Non-pigmented ciliary epithelial cell (primary cell): ENCODE results near the gene ADGRG7.
"Not testable (repeated sequence)": the region's sequence is repeated elsewhere in the genome, so short reads cannot be mapped to it uniquely, and the experiment has no call there.

Source experiments
- DNase-seq: peaks from one replicate; pipeline ENCODE4 v3.0.0-alpha.2; 2010; ENCODE audit warnings: low read depth

The ADGRG7 gene

DNA sequence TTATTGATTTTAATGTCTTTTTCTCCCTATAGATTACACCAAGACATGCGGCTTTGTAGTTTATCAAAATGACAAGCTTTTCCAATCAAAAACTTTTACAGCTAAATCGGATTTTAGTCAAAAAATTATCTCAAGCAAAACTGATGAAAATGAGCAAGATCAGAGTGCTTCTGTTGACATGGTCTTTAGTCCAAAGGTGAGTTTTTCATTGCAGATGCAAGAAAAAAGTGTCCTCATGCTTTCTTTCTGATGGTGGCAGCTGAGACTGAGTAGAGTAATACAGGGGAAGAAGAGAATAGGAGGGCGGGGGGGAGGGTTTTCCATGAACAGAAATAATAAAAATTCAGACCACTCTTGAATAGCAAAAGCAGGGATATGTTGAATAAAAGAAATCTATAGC lies 36.5 kb downstream of the ADGRG7 start:
- DNase-seq: no peak

DNA sequence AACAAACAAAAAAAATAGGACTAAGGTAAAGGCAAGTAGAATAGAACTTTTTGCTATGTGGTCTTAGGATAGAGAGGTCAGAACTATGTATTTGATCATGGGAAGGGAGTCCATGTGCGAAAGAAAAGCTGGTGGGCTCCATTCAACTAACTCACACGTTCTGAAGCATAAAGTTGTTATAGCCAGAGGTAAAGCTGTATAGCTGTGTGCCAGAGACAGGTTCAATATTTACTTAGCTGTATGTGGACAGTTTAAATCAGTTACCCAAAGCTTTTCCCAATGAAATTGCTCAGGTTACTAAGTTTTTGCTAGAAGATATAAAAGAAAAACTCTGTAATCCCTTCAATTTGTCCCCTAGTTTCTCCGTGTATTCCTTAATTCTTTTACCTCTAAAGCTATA lies 37.8 kb downstream of the ADGRG7 start:
- DNase-seq: no peak

DNA sequence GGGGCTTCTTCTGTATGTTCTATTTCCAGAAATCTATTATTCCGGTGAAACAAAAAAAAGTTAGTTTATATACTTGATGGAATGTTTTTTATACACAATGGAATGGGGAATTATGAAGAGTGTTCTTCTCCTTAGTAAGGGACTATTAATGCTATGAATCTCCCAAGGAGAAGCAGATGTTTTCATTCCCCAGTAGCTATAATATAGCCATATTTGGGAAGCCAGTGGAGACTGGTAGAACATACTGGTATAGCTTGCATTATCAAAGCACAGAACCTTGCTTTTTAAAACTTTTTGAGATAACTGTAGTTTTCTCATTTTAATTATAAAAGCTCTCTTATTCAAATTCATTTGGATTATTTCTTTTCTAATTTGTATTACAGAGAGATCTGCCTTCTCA lies 38.3 kb downstream of the ADGRG7 start:
- DNase-seq: no peak

DNA sequence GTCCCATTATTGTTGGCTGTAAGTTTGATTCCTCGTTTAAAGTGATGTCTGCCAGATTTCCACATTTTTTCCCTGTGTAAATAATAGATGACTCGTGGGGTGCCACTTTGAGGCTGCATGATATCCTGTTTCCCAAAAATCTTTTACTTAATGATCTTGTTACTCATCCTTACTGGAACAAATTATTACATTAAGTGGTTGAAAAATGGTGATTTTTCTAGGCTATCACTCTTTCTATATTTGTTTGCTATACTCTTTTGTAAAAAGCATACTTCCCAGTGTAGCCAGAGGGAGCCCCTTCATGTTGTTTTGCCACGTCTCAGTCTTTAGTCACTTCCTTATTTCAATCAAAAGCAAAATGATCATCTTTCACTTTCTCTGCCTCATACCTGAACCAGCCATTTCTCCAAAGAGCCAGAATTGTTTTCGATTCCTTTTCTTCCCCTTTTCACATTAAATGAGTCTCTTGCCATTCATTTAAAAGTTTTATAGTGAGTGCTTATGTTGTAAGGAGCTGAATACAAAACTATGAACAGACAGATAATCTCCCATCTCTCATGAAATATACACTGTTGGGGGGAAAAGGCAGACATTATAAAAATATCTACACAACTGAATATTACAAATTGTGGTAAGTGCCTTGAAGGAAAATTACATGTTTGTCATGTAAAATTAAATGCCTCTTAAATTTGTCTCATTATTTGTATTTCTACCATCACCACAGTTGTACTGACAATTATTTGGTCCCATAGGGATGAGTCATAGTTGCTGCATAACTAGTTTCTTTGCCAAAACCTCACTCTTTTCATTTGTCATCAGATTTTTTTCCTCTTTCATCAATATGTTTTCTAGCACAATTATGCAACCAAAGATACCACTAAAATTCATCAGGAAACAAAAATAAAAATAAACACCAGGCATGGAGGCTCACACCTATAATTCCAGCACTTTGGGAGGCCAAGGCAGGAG lies 41.5 kb downstream of the ADGRG7 start:
- peak; percentile 23 for DNase-seq

DNA sequence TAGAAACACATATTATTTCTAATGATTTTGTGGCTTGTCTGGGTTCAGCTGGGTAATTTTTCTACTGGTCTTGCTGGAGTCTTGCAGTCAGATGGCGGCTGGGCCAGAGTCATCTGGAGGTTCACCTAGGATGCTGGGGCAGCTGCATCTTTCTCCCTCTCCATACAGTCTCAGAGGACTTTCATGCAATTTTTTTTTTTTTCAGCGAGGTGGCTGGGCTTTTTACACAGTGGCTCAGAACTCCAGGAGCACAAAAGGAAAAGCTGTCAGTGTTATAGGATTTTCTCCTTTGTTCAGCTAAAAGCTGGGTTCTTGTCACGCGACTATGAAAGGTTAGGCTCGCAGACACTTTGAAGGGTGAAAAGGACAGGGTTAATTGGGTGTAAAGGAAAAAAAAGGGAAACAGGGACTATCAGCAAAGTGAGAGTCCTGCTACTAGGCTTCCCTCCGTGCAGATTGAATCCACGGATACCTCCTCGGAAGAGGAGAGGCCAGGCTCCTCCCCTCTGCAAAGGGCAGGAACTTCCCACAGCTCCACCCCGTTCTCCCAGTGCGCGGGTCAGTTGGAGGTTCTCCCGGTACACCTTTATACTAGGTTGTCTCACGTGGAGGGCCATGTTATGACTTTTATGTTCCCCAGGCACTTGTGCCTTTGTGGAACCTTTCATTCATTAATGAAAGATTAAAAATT lies 44.3 kb downstream of the ADGRG7 start:
- no peak for DNase-seq

DNA sequence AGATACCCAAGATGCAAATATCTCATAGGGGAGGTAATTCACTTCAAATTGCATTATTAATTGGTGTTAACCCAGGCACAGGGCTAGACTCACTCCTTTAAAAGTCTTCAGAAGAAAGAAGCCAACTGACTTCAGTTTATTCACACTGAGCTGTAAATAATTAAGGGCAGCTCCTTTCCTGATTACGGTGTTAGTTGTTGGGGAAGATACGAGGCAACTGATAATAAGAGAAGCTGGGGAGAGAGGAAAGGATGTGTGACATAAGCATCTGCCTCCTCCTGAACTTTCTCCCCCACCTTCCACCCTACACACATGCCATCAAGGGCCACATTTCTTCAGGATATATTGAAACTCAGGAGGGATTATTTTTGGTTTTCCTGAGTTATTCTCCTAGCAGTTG lies 47.5 kb downstream of the ADGRG7 start:
- no peak for DNase-seq

DNA sequence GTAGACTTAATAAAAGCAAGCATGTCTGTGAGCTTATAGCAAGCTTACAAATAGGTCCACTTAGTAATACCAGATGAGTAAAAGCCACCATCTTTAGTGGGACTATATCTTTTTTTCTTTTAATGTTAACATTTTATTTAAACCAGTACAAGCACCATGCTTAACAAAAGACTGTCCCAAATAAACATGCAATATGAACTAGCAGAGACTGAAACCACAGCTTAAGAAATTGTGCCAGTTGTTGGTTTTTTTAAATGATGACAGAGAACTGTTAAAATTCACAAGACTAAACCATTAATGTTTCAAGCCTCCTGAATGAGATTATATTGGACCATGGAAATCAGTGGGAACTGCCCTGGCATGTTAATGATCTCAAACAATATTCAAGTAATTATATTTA lies 51.9 kb downstream of the ADGRG7 start:
- DNase-seq: not testable (repeated sequence)

DNA sequence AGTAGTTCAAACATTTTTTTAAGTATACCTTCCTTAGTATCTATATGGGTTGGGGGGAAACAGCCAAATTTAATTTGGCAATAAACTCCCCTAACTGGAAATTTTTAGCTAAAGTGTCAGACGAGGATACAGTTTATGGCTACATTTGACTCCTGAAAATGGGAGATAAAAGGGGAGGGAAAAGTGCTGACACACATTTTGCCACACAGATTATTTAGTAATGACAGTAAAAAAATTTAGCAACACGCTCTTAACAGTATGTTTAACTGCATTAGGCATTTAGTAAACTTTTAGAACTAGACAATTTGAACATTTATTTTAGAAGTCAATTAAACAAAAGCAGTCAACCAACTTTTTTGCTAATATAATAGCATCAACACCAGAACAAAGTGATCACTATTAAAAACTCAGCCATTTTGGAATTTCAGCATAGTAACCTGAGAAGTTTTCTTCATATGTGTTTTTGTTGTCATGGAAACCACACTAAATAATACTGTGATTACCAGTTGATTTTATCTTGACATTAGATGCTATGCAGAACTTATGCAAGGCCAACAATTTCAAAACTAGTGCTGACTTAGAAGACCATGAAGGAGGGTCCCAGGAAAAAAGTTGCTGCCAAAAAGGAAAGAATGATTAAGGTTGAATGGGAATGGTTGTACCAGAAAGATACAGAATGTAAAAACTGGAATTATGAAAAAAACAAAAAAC lies 52.9 kb downstream of the ADGRG7 start:
- DNase-seq: no peak

DNA sequence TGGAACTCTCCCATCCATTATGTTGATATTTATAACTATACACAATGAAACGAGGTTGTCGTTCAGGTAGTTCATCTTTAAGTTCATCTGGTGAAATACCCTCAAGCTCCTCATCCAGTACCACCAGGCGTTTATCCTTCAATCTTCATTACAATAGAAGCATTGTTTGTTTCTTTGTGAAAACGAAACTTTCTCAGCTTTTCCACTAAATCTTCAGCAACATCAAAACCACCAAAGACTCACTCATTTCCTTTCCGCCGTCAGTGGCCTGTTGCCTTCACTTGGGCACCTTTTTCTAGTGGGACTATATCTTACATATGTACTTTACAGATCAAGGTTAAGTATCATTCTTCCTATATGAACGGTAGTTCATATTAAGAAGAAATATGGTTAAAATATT lies 55.8 kb downstream of the ADGRG7 start:
- no peak for DNase-seq

DNA sequence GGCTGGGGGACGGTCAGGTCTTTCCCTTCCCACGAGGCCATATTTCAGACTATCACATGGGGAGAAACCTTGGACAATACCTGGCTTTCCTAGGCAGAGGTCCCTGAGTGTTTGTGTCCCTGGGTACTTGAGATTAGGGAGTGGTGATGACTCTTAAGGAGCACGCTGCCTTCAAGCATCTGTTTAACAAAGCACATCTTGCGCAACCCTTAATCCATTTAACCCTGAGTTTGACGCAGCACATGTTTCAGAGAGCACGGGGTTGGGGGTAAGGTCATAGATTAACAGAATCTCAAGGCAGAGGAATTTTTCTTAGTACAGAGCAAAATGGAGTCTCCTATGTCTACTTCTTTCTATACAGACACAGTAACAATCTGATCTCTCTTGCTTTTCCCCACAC lies 57.3 kb downstream of the ADGRG7 start:
- DNase-seq: not testable (repeated sequence)

DNA sequence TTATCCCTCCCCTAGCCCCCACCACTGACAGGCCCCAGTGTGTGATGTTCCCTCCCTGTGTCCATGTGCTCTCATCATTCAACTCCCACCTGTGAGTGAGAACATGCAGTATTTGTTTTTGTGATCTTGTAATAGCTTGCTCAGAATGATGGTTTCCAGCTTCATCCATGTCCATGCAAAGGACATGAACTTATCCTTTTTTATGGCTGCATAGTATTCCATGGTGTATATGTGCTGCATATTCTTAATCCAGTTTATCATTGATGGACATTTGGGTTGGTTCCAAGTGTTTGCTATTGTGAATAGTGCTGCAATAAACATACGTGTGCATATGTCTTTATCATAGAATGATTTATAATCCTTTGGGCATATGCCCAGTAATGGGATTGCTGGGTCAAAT lies 57.9 kb downstream of the ADGRG7 start:
- not testable (repeated sequence) for DNase-seq

DNA sequence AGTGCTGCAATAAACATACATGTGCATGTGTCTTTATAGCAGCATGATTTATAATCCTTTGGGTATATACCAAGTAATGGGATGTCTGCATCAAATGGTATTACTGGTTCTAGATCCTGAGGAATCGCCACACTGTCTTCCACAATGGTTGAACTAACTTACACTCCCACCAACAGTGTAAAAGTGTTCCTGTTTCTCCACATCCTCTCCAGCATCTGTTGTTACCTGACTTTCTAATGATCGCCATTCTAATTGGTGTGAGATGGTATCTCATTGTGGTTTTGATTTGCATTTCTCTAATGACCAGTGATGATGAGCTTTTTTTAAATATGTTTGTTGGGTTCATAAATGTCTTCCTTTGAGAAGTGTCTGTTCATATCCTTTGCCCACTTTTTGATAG lies 61.6 kb downstream of the ADGRG7 start:
- not testable (repeated sequence) for DNase-seq

DNA sequence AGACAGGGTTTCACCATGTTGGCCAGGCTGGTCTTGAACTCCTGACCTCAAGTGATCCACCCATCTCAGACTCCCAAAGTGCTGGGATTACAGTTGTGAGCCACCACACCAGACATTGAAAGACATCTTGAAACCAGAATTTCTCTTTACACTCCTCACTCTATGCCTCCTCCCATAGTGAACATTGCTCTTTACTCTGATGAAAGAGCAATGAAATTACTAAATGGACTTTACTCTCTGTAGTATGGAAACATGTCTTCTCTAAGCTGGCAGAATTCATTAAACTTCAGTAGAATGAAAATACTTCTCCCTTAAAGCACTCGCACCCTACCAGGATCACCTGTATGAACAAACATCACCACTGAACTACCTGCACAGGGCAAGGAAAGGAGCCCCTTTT lies 72.1 kb downstream of the ADGRG7 start:
- DNase-seq: no peak

DNA sequence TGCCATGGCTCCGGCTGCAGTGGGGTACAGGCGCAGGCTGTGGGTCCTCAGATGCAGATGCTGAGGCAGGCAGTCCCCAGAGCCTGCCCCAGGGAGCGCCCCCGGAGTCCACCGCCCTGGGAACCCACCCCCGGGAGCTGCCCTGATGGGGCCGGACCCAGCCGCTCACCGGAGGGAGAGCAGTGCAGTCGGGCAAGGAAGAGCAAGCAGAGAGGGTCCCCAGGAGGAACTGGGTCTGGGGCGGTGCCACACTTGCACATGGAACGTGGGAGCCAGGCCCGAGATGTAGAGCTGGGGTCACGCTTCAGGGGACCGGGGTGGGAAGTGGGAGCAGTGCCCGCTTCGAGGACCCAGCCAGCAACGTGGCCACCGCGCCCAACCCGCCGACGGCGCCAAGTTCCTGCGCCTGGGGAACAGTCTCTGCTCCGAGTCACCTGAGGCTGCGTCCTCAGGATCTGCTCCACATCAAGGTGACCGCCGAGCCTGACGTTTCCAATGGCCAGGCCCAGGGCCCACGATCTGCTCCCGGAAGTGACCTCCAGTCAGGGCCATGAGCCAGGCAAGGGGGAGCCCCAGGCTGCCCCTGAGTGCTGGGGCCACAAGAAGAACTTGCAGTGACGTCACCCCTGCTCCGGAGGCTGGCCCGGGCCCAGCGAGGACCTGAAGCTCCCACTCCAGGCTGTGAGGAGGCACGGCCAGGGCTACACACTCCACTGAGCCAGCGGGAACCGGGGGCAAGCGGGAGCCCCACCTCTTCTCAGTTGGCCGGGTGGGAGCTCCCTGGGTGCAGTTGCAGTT lies 72.9 kb downstream of the ADGRG7 start:
- DNase-seq: no peak

DNA sequence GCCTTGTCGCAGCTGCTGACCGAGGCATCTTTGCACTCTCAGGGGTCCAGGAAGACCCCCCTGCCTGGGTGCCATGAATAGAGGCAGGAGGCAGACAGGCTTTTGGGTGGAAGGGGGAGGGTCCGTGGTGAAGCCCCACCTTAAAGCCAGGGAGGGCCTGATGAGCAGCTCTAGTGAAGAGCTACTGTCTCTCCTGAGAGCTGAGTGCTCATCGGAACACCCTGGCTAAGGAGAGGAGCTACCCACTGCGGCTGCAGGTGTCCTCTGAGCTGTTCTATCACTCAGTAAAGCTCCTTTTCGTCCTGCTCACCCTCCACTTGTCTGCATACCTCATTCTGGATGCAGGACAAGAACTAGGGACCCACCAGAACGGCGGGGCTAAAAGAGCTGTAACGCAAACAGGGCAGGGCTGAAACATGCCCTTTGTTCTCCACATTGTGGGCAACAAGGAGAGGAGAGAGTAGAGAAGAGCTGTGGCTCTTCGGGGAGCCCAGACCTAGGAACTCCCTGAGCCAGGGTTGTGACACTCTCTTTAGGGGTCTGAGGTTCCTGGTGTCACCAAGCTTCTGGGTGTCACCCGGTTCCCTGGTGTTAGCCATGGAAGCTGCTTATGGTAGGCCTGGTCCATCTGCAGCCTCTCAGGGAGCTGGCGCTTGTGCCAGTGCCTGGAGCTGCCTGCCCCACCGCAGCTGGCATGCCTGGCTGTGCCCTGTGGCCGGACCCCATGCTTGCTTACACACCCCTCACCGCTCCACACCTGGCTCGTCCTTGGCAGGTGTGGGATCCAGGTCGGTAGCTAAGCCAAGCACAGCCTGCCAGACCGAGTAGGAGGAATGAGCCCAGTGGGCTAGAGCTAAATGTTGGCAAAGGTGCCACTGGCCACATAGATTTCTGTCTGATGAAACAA lies 73.7 kb downstream of the ADGRG7 start:
- no peak for DNase-seq

DNA sequence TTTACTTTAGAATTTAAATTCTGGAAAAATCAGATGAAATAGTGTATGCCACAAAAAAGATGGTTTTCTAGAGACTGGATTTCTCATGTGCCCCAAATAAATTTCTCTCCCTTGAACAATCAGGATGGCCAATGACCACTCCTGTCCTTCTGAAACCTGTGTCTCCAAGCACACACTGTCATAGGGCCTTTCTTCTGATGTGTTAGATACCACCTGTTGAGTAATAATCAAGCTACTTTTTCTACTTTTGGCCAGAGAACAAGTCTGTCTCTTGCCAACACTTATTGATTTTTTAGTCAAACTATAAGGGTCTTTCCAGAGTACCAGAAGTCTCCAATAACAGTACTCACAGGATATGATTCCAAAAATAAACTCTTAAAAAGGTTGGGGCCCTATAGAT lies 83.8 kb downstream of the ADGRG7 start:
- DNase-seq: no peak

DNA sequence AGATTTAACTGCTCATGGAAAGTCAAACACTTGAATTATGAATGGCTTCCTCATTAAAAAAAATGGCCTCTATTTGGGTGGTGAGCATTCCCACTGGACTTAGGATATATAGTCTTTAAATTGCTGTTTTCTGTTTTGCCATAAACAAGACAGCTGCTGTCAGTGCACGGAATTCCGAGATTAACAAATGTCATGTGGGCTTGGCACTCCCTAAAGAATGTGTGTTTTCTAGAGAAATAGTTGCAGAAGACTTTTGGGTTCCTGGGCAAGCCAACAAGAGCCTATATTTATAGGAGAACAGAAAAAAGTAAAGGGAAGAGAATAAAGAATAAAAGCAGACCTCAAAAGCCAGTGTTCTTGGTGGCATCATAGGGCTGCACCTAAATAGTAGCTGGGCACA lies 86.3 kb downstream of the ADGRG7 start:
- no peak for DNase-seq

DNA sequence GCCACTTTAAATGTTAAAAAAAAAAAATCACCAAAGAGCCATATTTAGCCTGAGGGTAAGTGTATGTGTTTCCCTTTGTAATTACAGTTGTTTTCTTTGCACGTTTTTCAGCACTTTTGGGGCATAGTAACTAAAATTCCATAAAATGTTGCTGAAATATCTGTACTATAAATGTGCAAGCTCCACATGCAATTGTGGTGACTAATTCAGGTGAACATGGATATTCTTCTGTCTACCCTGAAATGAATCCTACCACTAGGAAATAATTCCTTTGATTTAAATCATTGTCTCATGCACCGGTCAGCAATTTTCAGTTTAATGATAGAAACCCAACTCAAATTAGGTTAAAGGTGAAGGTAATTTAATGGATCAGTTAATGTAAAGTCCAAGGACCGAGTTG lies 86.8 kb downstream of the ADGRG7 start:
- DNase-seq: no peak

DNA sequence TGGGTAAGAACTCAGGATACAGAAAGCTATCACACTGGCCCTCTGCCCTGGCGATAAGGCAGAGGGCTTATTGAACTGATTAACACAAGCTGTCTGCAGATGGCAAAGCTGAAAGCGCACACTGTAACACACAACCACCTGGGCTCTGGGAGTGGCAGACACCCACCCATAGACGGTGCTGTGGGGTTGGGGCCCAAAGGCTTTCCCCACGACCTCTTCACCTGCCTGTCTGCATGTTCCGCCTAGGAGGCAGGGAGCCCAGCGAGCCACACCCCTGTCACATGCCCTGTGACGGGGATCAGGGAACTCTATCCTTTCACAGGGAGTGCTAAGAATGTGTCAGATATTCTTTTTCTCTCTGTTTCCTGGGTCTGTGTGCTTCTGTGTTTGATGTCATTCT lies 87.8 kb downstream of the ADGRG7 start:
- DNase-seq: no peak

DNA sequence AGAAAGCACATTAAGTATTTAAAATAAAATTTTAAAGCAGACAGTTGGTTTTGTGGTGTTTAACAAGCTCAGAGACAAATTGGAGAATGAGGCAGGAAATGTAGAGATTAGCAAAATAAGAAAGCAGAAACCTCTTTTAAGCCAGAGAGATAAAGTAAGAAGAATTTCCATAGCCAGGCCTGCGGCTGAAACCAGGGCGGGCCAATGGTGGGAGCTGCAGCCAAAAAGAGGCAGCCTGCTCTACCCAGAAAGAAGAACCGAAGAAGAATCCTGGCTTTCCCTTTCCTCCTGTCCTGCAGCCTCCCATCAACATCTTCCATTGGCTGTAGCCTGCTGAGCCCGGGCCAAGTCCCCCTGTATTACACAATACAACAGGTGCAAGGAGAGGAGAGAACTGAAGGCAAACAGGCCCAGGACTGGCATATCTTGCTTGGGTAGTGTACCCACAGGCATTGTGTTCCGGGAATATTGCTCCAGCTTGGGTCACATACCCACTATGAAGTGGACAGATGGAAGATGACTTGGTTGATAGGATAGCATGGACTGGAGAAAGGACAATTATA lies 88.4 kb downstream of the ADGRG7 start:
- DNase-seq: no peak

DNA sequence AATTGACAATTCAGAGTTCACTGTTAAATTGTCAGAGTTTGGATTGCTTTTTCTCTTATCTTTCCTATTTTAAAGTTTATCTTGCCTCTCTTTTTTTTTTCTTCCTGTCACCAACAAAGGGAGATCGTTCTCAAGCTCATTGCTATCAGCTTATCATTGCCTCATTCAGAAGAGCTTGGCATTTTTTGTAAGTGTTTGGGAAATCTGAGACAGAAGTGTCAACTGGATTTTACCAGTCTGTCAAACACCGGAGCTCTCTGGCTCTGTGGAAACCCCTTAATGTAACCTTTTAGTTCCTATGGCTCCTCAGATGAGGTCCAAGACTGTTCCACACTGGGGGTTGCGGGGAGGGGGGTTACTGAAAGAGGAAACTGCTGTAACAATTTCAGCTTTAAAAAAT lies 89.3 kb downstream of the ADGRG7 start:
- no peak for DNase-seq
